ELF-1 (cell line): Measurements from ENCODE around the gene PTGES2.

ENCODE experiments used
- DNase-seq: peaks from one replicate; pipeline ENCODE4 v3.0.0-alpha.2; 2016; ENCODE audit warnings: low read depth, low spot score

Gene PTGES2

GRCh38 chr9:128153060-128153946 lies 25.8 kb upstream of the PTGES2 start:
- DNase-seq: no peak

DNA sequence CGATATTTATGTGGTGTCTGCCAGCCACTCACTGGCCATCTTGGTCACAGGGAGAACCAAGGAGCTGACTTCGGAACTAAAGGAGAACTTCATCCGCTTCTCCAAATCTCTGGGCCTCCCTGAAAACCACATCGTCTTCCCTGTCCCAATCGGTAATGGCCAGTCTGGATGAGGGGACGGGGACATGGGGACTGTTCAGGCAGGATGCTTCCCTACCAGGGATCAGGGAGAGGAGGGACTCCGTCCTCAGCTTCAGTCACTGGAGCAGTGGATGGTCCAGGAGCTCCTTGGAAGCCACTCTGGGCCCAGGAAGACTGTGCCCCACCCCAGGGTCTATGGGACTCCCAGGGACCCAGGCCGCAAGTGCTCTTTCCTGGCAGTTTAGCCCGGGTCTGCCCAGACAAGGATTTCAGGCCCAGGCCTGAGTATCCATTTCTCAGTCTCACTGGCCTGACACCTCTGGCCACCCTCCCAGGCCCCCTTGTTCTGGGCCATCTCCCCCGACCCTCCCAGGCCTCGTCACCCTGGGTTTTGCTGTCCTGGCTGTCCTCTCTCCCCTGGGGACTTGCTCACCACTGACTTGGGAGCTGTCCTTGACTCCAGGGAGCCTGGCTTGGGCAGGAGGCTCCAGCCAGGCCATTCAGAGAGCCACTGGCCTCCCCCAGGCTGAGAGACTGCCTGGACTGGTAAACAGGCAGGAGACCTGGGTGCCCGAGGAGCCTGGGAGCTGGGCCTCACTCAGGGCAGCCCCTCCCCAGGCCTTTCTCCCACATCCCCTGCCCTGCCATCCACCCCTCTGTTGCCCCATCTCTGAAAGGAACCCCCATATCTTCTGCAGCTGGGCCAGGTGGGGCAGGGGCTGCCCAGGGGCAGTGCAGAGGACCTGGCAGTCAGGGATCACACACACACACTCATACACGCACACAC lies 24.9 kb upstream of the PTGES2 start:
- DNase-seq: no peak

DNA sequence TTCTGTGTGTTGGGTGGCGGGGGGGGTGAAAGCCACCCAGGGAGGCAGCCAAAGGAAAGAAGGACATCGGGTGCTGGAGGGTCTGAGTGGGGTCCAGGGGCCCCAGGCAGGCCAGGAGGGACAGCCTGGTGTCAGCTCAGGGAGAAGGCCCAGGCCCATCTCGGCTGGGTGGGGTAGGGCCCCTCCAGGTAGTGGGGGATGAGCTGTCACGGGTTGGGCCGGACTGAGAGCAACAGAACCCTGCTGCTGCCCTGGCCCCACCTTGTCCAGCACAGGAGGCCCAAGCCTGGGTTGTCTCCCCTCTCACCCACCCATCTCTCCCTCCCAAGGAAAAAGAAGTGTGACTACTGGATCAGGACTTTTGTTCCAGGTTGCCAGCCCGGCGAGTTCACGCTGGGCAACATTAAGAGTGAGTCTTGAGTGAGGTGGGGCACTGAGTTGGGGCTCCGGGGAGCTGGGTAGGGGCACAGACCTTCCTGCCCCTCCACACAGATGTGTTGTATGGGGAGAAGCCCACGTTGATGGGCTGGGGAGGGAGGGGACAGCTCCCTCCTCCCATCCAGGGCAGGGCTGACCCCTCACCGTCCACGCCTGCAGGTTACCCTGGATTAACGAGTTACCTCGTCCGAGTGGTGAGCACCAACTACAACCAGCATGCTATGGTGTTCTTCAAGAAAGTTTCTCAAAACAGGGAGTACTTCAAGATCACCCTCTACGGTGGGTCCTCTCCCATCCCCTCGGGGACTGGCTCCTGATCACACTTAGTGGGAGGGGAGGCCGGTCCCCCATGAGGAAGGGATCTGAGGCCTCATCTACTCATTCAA lies 24.0 kb upstream of the PTGES2 start:
- no peak for DNase-seq

DNA sequence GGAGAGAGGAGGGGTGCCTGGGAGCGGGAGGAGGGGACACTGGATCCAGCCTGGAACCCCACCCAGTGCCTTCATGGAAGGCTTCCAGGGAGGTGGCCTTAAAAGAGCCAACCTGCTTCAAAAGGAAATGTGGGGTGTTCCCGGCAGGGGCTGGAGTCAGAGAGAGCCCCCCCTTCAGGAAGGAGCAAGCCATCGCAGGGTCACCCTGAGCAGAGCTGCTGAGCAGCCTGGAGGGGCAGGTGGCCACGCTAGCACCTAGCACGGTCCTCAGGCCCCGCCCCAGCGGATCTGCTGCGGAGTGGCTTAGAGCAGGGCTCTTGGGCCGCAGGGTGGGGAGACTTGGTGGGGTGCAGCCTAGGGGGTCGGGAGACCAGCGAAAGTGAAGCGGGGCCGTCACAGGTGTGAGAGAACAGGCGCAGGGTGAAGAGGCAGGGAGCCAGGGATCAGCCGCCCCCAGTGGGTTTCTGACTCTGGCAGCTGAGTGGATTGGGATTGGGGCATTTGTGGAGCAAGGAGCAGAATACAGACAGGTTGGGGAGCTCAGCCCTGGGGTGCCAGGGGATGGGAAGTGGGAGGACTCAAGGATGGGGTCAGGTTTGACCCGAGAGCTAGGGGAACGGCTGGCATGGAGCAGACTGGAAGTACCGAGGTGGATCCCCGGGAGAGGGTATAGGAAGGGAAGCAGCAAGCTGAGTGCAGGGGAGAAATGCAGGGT lies 23.2 kb upstream of the PTGES2 start:
- DNase-seq: peak; percentile 61

DNA sequence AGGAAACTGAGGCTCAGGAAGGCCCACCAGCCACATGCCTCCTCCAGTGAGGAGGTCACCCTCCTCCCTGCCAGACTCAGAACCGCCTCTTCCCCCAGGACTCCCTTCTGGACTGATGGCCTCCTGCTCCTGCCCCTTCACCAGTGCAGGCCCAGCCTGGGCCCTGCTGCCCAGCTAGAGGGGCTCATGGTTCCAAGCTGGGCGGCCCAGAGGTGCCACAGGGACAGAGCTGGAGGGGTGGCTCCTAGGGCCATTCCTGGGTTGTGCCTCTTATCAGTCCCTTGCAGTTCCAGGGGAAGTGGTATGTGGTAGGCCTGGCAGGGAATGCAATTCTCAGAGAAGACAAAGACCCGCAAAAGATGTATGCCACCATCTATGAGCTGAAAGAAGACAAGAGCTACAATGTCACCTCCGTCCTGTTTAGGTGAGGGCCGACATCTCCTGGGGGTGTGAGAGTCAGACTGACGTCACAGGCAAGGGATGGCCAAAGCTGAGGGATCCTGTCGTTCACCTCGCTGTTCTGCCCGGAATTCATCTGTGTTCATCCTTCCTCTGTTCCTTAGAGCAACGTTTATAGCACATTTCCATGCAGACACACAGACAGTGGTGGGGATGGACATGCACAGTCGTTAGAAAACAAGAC lies 22.5 kb upstream of the PTGES2 start:
- DNase-seq: no peak

DNA sequence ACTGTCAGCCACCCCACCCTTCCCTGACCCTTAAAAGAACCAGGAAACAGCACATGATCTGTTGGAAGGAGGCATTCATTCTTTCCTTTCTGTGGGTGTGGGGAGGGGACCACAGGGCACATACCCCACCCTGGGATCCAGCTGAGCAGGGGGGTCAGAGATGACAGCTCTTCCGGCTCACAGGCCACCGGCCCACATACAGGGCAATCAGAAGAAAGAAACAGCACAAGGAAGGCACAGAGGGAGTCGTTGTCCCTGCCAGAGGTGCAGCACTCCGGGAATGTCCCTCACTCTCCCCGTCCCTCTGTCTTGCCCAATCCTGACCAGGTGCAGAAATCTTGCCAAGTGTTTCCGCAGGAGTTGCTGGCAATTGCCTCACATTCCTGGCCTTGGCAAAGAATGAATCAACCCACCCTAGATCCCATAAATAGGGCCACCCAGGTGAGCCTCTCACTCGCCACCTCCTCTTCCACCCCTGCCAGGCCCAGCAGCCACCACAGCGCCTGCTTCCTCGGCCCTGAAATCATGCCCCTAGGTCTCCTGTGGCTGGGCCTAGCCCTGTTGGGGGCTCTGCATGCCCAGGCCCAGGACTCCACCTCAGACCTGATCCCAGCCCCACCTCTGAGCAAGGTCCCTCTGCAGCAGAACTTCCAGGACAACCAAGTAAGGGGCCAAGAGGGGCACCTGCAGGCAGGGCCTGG lies 21.6 kb upstream of the PTGES2 start, which contains the start of gene LCN2:
Gene LCN2, plus strand, starts transcription at position 453 of the 701 bp plus-strand sequence. Its CDS starts 73 bp downstream, at position 526.
- no peak for DNase-seq

DNA sequence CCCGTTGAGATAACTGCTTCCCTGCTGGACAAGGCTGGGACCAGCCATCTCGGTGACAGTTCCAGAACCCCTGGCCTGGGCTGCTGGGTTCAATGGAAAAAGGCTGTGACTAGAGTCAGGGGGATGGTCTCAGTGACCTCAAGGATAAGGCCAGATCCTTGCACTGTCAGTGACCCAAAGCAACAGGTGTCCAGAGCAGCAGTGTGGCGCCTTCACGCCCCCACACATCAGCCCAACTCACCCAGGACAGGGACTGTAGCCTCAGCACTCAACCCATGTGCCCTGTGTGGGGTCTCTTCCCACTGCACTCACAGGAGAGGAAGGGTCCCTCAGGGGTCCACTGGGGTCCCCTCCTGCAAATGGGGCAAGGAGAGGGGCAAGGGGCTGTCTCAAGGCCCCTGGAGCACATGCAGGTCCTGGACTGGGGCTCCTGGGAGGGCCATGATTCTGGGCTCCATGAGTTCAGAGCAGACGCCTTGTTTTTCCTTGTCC lies 21.0 kb upstream of the PTGES2 start:
- DNase-seq: no peak

DNA sequence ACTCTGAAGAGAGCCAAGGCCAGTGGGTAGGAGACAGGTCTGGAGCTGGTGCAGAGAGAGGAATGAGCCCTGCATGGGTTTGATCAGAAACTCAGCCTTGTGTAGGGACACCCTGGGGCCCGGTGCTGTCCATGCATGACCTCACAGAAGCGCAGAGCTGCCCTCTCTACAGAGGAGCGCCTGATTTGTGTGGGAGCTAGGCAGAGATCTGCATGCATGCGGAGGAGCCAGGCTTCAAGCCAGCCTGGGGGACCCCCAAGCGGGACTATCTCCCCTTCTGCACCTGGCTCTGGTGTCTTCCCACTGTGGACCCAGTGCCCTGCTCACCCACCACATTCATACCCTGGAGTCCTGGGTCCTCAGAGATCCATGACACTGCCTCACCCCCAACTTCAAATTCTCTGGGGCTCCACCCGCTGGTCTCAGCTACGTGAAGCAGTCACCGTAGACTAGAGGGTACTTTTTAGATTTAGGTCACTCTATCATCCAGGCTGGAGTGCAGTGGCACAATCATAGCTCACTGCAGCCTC lies 19.1 kb upstream of the PTGES2 start:
- DNase-seq: no peak

DNA sequence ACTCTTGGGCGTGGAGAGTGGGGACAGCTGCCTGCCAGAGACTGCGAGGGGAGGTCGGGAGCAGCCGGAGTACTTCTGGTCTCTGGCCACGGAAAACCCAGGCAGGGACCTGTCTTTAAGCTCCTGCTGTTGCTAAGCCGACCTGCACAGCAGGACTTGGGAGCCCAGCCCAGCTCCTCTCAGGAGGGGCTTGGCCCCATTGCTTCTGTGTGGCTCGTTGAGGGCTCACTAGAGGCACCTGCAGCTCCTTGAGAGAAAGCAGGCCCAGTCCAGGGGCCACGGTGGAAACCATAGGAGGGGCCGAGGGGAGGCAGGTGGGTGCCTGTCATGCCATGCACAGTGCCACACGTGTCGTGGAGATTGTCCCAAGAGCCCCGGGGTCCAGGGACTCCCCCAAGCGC lies 18.4 kb upstream of the PTGES2 start:
- no peak for DNase-seq

GRCh38 chr9:128145536-128145935 lies 18.0 kb upstream of the PTGES2 start:
- peak; percentile 65 for DNase-seq

DNA sequence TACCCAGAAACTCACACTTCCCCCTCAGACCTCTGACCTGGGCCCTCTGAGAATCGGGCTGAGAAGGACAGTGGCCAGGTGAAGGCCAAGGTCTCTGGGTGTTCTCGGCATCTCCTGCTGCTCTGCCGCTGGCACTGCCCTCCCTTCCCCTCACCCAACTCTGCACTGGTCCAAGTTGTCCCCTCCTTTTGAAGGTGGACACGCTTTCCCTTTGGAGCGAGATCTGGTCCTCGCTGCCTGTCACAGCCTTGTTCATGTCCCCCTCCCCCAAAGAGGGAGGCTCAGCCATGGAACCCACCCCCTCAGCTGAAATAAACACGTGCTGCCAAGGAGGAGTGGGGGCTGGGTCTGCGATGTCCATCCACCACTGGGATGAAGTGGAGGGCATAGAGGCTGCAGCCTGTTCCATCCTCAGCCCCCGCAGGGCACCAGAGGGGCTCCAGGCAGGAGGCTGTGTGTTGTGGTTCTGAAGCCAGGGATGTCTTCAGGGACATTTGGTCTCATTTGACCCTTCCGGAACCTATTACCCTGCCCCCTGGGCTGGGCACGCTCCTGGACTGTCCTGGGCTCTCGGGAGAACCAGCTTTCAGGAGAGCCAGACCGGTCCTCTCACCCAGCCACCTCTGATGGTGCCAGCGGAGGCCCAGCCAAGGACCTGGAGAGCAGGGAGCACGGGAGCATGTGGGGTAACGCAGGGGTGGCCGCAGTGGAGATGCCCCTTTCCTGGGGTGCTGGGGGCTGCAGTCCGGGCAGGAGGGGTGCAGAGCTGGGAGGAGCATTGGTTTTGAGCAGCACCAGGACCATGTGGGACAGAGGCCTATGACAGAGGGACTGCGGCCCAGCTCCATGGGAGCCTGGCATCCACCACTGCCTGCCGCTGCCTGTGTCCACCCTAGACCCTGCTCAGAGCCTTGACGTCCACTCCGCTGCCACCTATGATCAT lies 17.0 kb upstream of the PTGES2 start:
- no peak for DNase-seq

- no peak for DNase-seq
Measured at GRCh38 chr9:128143525-128144238, 16.2 kb upstream of the PTGES2 start.

- no peak for DNase-seq
Measured at GRCh38 chr9:128142596-128142995, 15.1 kb upstream of the PTGES2 start.

- DNase-seq: no peak
Measured at GRCh38 chr9:128142061-128142460, 14.5 kb upstream of the PTGES2 start.

DNA sequence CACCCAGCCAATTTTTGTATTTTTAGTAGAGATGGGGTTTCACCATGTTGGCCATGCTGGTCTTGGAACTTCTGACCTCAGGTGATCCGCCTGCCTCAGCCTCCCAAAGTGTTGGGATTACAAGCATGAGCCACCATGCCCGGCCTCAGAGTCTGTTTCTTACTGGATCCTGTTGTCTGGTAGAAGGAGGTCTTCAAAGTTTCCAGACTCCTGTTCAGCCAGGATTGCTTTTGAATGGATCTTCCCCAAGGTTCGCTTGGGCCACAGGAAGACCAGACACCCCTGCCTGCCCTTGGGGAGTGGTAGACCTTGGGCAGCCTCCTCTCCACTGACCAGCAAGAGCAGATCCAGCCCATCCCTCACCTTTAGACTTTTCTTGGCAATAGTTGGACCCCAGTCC lies 14.1 kb upstream of the PTGES2 start:
- no peak for DNase-seq

DNA sequence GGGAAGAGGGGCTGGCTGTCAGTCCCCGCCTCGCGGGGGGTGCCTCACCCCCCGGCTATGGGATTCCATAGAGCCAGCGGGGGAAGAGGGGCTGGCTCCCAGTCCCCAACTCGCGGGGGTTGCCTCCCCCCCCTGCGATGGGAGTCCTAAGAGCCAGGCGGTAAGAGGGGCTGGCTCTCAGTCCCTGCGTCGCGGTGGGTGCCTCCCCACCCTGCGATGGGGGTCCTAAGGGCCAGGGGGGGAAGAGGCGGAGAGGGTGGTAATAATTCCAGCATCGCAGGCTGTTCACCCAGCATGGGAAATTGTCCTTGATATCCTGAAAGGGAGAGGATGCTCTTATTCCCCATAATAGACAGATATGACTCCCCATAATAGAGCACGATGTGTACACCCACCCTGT lies 12.1 kb upstream of the PTGES2 start:
- DNase-seq: no peak

DNA sequence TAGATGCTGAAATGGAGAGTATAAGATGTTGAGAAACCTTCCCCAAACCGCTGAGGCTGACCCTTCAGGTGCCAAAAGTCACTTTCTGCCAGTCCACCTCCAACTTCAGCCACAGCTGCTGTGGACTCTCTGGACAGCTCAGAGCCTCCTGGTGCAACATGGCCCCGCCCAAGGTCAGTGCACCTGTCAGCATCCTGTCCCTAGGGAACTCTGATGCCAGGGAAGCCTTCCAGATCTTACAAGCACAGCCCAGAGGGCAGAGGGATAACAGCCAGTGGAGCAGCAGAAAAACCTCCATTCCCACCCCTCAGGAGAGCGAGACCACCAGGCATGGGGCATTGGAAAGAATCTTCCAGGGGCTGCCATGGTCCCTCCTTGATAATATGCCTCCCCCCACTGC lies 10.5 kb upstream of the PTGES2 start:
- no peak for DNase-seq
